H9 (cell line): ENCODE data around the gene UBE2G1. TPM values are rescaled to one million over a fixed set of nuclear protein-coding genes. Genes with fewer than 3 reads are reported as not detected.

Experiments
- DNase-seq: peaks from one replicate; pipeline ENCODE4 v3.0.0-alpha.2; 2017
- H2AFZ ChIP-seq: one replicate; pipeline ENCODE4 v1.6.1; 2013; ENCODE audit warnings: mild to moderate bottlenecking, low read length, control low read depth, moderate library complexity
- H2AK5ac ChIP-seq: 2 replicates; pipeline ENCODE4 v1.6.1; 2013; ENCODE audit warnings: low read length, control low read depth, mixed read lengths; ENCODE audit not compliant: insufficient read length
- H2BK120ac ChIP-seq: one replicate; pipeline ENCODE4 v1.6.1; 2013; ENCODE audit warnings: low read depth, mild to moderate bottlenecking, low read length, control low read depth, inconsistent platforms; ENCODE audit not compliant: poor library complexity, severe bottlenecking
- H2BK12ac ChIP-seq: 2 replicates; pipeline ENCODE4 v1.6.1; 2013; ENCODE audit warnings: low read length, control low read depth, mixed read lengths, low read depth; ENCODE audit not compliant: insufficient read length
- H2BK15ac ChIP-seq: 2 replicates; pipeline ENCODE4 v1.6.1; 2013; ENCODE audit warnings: low read depth, low read length, control low read depth
- H2BK20ac ChIP-seq: one replicate; pipeline ENCODE4 v1.6.1; 2013; ENCODE audit warnings: low read depth, mild to moderate bottlenecking, low read length, control low read depth, inconsistent platforms; ENCODE audit not compliant: poor library complexity, severe bottlenecking
- H2BK5ac ChIP-seq: 2 replicates; pipeline ENCODE4 v1.6.1; 2013; ENCODE audit warnings: low read length, control low read depth, mixed read lengths; ENCODE audit not compliant: insufficient read length
- H3K14ac ChIP-seq: 2 replicates; pipeline ENCODE4 v1.6.1; 2013; ENCODE audit warnings: low read length, control low read depth; ENCODE audit not compliant: insufficient read depth
- H3K18ac ChIP-seq: 2 replicates; pipeline ENCODE4 v1.6.1; 2013; ENCODE audit warnings: low read depth, mild to moderate bottlenecking, mixed read lengths, low read length, control low read depth; ENCODE audit not compliant: insufficient read length
- H3K23ac ChIP-seq: 2 replicates; pipeline ENCODE4 v1.6.1; 2013; ENCODE audit warnings: low read length, control low read depth, mixed read lengths, low read depth; ENCODE audit not compliant: insufficient read length
- H3K23me2 ChIP-seq: 2 replicates; pipeline ENCODE4 v1.6.1; 2013; ENCODE audit warnings: low read depth, mild to moderate bottlenecking, mixed read lengths, low read length, control low read depth; ENCODE audit not compliant: insufficient read length, poor library complexity, severe bottlenecking
- H3K27ac ChIP-seq: 2 replicates; pipeline ENCODE4 v1.5.1; 2013; ENCODE audit warnings: low read length, control low read depth, mixed read lengths, low read depth; ENCODE audit not compliant: insufficient read length
- H3K27me3 ChIP-seq: 2 replicates; pipeline ENCODE4 v1.6.1; 2013; ENCODE audit warnings: low read length, control low read depth, inconsistent platforms; ENCODE audit not compliant: insufficient read depth
- H3K4ac ChIP-seq: 2 replicates; pipeline ENCODE4 v1.6.1; 2013; ENCODE audit warnings: low read depth, mild to moderate bottlenecking, control low read depth, inconsistent platforms, low read length, moderate library complexity
- H3K4me1 ChIP-seq: 2 replicates; pipeline ENCODE4 v1.6.1; 2013; ENCODE audit warnings: low read length, control low read depth, inconsistent platforms; ENCODE audit not compliant: insufficient read depth
- H3K4me2 ChIP-seq: 2 replicates; pipeline ENCODE4 v1.6.1; 2013; ENCODE audit warnings: low read length, control low read depth, mixed read lengths; ENCODE audit not compliant: insufficient read length, insufficient read depth
- H3K56ac ChIP-seq: 2 replicates; pipeline ENCODE4 v1.6.1; 2013; ENCODE audit warnings: low read depth, mild to moderate bottlenecking, mixed read lengths, low read length, control low read depth; ENCODE audit not compliant: insufficient read length
- H3K79me1 ChIP-seq: 2 replicates; pipeline ENCODE4 v1.6.1; 2013; ENCODE audit warnings: low read depth, mild to moderate bottlenecking, moderate library complexity, low read length, control low read depth, inconsistent platforms; ENCODE audit not compliant: insufficient read depth, poor library complexity, severe bottlenecking
- H3K79me2 ChIP-seq: 2 replicates; pipeline ENCODE4 v1.6.1; 2013; ENCODE audit warnings: low read length, control low read depth, inconsistent platforms; ENCODE audit not compliant: insufficient read depth
- H3K9ac ChIP-seq: 2 replicates; pipeline ENCODE4 v1.6.1; 2013; ENCODE audit warnings: low read length, control low read depth, mixed read lengths; ENCODE audit not compliant: insufficient read length; ENCODE audit errors: extremely low read depth
- H3K9me3 ChIP-seq: one replicate; pipeline ENCODE4 v1.6.1; 2013; ENCODE audit warnings: low read depth, low read length, inconsistent platforms; ENCODE audit not compliant: control insufficient read depth
- H3T11ph ChIP-seq: one replicate; pipeline ENCODE4 v1.6.1; 2013; ENCODE audit warnings: mild to moderate bottlenecking, low read length, control low read depth, inconsistent platforms
- H4K20me1 ChIP-seq: one replicate; pipeline ENCODE4 v1.6.1; 2013; ENCODE audit not compliant: control insufficient read depth, insufficient read length, insufficient read depth
- H4K5ac ChIP-seq: 2 replicates; pipeline ENCODE4 v1.6.1; 2013; ENCODE audit warnings: low read depth, mild to moderate bottlenecking, mixed read lengths, low read length, control low read depth; ENCODE audit not compliant: insufficient read length
- H4K8ac ChIP-seq: replicated peaks from 2 replicates; pipeline ENCODE4 v1.6.1; 2013; ENCODE audit warnings: low read length, control low read depth, mixed read lengths, low read depth; ENCODE audit not compliant: insufficient read length
- H4K91ac ChIP-seq: 2 replicates; pipeline ENCODE4 v1.6.1; 2013; ENCODE audit warnings: low read depth, mild to moderate bottlenecking, moderate library complexity, mixed read lengths, low read length, control low read depth; ENCODE audit not compliant: insufficient read length
- H3K27ac Mint-ChIP-seq, 3 experiments: 2 replicates in 2 of 3; 3 replicates in 1 of 3; pipeline ENCODE4 v1.8.0; 2020 to 2021; ENCODE audit warnings: mixed read lengths in 3 of 3, mild to moderate bottlenecking in 1 of 3, moderate library complexity in 1 of 3
- H3K27me3 Mint-ChIP-seq: 2 replicates; pipeline ENCODE4 v1.8.0; 2021; ENCODE audit warnings: low read depth, mild to moderate bottlenecking, moderate library complexity, mixed read lengths
- H3K36me3 Mint-ChIP-seq, 3 experiments: 2 replicates in 2 of 3; 3 replicates in 1 of 3; pipeline ENCODE4 v1.8.0; 2020 to 2021; ENCODE audit warnings: low read depth in 3 of 3, mixed read lengths in 3 of 3; ENCODE audit not compliant: insufficient read depth in 1 of 3
- H3K4me1 Mint-ChIP-seq, 2 experiments: 2 replicates each; pipeline ENCODE4 v1.8.0; 2020; ENCODE audit warnings: mixed read lengths in 2 of 2
- H3K4me3 Mint-ChIP-seq, 2 experiments: 2 replicates in 1 of 2; 3 replicates in 1 of 2; pipeline ENCODE4 v1.8.0; 2020 to 2021; ENCODE audit warnings: mild to moderate bottlenecking in 2 of 2, mixed read lengths in 2 of 2, moderate library complexity in 1 of 2
- H3K9me3 Mint-ChIP-seq, 2 experiments: 2 replicates in 1 of 2; 3 replicates in 1 of 2; pipeline ENCODE4 v1.8.0; 2020; ENCODE audit warnings: mild to moderate bottlenecking in 2 of 2, mixed read lengths in 2 of 2, moderate library complexity in 1 of 2
- CTCF ChIP-seq: fragments of 200-600 bp; sonication (generic); conservative IDR thresholded peaks from 3 replicates; pipeline ENCODE4 v1.8.0; 2021; ENCODE audit warnings: antibody characterized with exemption, mild to moderate bottlenecking
- WGBS: extraction: QIAGEN DNeasy Blood & Tissue Kit; methylation state at CpG from one replicate; pipeline ENCODE4 v1.1.7; 2013; ENCODE audit warnings: missing lambda C conversion rate, low lambda C conversion rate, mixed read lengths; ENCODE audit not compliant: insufficient read length; ENCODE audit errors: extremely low coverage; 5-methylcytosine and 5-hydroxymethylcytosine counted together
- total RNA-seq: library from RNA; stranded (reverse); gene quantifications from 2 replicates; pipeline ENCODE4 v1.2.1, GENCODE V29; 2021

The UBE2G1 gene
- total RNA-seq, 1 experiment from 2014 or later, result 188 TPM

- no peak overlapping the region for H2BK12ac ChIP-seq
- H3K4me2 ChIP-seq, result no peak overlapping the region
- H2BK5ac ChIP-seq, result no peak overlapping the region
- Mint-ChIP-seq H3K27me3 (no peaks in the 10 kb centered on the region), H3K4me1 (peaks cover 4 to 5% of the 10 kb centered on the region in 2 experiments), H3K36me3 (no peaks in the 10 kb centered on the region), H3K27ac (peak overlapping the region in 1 of 3 experiments; percentile 59; a peak in 1 of 7 replicates), H3K9me3 (no peaks in the 10 kb centered on the region), H3K4me3 (peak overlapping the region in 1 of 2 experiments; percentile 26; a peak in 1 of 5 replicates)
- H2BK20ac ChIP-seq, result no peak overlapping the region
- TF ChIP-seq CTCF, result peak; percentile 96
- no peak overlapping the region for H4K91ac ChIP-seq
- no peak overlapping the region for H3K18ac ChIP-seq
- no peak overlapping the region for H4K8ac ChIP-seq
- no peaks in the 10 kb centered on the region for H3K79me1 ChIP-seq
- DNase-seq, result peak; percentile 98
- H3K27me3 ChIP-seq, result no peaks in the 10 kb centered on the region
- WGBS, result no CpG with 5 or more reads among the region's 27 CpGs
- H2AK5ac ChIP-seq, result no peak overlapping the region
- H3K9ac ChIP-seq, result no peak overlapping the region
- no peak overlapping the region for H2BK120ac ChIP-seq
- H4K5ac ChIP-seq, result no peak overlapping the region
- H3K23me2 ChIP-seq, result peaks cover 3% of the 10 kb centered on the region
- no peak overlapping the region for H2BK15ac ChIP-seq
- H3K27ac ChIP-seq, result no peak overlapping the region
- H3K4ac ChIP-seq, result no peak overlapping the region
- H3K23ac ChIP-seq, result no peak overlapping the region
- no peak overlapping the region for H3T11ph ChIP-seq
- H3K56ac ChIP-seq, result no peak overlapping the region
- H2AFZ ChIP-seq, result peak overlapping the region; percentile 0
- 0 out of 2 replicates have a peak overlapping the region, but pooled peaks have one; percentile 54 for H3K14ac ChIP-seq
- H3K9me3 ChIP-seq, result no peaks in the 10 kb centered on the region
- H4K20me1 ChIP-seq, result no peaks in the 10 kb centered on the region
- no peaks in the 10 kb centered on the region for H3K79me2 ChIP-seq
- H3K4me1 ChIP-seq, result no peaks in the 10 kb centered on the region; the same call in 1 of the 2 replicates
Observed at GRCh38 chr17:4412933-4413831, 46.7 kb upstream of the UBE2G1 start.
